NCI-H460 (cell line): ENCODE results near the gene PLAGL1. TPM values are rescaled to one million over a fixed set of nuclear protein-coding genes. Genes with fewer than 3 reads are reported as not detected.
"Not testable (repeated sequence)": the region's sequence is repeated elsewhere in the genome, so short reads cannot be mapped to it uniquely, and the experiment has no call there.

Source experiments
- DNase-seq: peaks from one replicate; pipeline ENCODE4 v3.0.0-alpha.2; 2016; ENCODE audit warnings: low read depth; ENCODE audit errors: extremely low read depth
- total RNA-seq: library from RNA; depleted of rRNA; stranded (reverse); fragments of >200 nt; shearing (Covaris generic); gene quantifications from 2 replicates; pipeline ENCODE4 v1.2.3, GENCODE V29; 2014

The PLAGL1 gene
- total RNA-seq, 1 experiment from 2014 or later: 4.3 TPM

DNA sequence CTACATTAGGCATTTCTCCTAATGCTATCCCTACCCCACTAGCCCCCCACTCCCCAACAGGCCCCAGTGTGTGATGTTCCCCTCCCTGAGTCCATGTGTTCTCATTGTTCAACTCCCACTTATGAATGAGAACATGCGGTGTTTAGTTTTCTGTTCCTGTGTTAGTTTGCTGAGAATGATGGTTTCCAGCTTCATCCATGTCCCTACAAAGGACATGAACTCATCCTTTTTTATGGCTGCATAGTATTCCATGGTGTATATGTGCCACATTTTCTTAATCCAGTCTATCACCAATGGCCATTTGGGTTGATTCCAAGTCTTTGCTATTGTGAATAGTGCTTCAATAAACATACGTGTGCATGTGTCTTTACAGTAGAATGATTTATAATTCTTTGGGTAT lies 1.6 kb upstream of the PLAGL1 start:
- not testable (repeated sequence) for DNase-seq

DNA sequence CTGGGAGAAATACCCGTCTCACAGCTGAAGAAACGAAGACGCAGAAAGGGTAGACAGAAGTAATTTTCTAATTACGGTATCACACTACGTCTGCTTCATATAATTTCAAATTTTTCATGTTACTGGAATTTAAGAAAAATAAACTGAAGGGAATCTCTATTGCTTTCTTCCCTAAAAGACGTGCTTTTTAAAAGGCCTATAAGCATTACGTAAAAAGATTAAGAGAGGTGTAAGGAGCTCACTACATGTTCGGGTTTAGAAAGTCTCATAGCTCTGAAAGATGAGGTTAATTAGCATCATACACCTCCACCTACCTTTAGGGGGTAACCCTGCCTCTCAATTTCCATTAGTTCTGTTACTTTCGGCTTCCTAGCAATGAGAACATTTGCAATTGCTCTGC lies 787 bp upstream of the PLAGL1 start:
- DNase-seq: no peak

DNA sequence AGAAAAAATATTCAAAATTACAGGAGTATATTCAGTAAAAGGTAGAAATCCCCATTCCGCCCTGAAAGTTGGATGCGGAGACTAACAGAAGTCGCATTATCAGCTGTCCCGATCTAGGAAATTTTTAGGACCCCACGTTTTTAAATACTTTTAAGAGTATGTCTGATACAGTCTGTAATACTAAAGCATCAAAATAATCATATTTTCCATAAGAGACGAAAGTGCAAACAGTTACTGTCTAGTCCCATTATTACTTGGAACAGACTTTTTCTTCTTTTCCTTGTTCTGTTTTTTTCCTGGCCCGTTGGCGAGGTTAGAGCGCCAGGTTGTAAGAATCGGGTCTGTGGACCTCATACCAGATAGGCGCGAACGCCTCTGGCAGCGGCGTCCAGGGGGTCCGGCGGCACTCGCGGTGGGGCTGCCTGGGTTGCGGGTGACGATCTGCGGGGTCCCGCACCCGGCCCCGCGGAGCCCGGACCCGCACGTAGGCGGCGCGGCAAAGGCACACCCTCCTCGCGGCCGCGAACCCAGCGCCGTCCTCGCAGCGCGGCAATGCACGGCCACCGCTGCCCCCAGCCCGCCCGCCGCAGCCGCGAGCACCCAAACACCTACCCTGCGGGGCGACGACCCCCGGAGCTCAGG lies 460 bp downstream of the PLAGL1 start:
- no peak for DNase-seq

DNA sequence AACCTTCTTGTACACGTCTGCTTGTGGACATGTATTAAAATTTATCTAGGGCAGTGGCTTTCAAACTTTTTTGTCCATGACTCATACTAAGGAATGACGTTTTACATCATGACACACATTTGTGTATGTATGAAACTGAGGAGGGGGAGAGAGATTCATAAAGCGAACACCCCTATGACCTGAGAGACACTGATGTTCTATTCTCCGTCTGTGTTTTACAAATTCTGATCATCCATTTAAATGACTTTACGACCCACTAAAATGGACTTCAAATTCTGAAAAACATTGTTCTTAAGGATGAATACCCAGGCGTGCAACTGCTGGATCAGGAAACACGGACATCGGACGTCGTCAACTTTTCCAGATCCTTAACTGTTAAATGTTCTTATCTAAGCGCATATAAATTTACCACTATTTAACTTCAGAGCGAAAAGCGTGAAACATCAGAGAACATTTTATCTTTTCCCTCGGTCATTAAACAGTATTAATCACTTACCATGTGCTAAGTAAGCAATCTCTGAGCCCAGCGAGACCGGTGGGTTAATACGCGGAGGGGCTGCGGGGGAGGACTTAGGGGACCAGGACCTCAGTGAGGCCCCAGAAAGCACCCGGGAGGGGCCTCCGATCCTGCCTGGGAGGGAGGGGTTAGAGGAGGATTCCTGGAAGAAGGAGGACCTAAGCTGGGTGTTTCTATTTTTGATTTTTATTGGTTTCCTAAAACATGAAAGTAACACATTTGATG lies 1.2 kb downstream of the PLAGL1 start:
- DNase-seq: peak; percentile 6

DNA sequence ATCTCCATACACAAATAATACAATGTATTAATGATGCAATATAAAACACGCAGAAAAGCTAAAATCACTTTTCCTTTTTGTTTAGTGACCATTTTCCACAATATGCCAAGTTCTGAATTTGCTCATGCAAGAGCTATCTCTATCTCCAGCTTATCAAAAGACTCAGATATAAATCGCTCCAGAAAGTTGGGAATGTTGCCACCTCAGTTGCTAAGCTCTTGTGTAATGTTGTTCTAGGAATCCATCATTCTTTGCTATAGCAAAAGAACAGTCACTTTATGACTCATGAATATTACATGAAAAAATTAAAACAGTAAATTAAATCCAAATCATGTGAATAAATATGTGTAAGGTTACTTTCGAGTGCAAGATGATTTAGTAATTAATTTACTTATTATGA lies 8.7 kb downstream of the PLAGL1 start:
- DNase-seq: no peak

DNA sequence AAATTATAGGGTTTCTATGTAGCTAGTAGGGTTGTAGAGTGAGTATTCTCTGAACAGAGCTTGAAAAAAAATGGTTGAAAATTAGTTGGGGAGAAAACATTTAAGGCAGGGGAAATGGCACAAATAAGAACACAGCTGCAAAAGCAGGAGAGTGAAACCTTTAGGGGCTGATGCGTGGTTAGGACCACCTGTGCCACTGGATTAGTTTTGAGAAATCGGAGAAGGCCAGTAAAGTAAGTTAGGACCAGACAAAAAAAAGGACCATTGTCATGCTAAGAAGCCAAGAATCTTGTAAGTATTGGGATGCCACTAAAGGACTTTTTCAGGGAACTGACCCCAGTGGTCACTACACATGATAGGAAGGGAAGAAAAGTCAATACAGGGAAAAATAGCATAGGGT lies 9.4 kb downstream of the PLAGL1 start:
- no peak for DNase-seq

DNA sequence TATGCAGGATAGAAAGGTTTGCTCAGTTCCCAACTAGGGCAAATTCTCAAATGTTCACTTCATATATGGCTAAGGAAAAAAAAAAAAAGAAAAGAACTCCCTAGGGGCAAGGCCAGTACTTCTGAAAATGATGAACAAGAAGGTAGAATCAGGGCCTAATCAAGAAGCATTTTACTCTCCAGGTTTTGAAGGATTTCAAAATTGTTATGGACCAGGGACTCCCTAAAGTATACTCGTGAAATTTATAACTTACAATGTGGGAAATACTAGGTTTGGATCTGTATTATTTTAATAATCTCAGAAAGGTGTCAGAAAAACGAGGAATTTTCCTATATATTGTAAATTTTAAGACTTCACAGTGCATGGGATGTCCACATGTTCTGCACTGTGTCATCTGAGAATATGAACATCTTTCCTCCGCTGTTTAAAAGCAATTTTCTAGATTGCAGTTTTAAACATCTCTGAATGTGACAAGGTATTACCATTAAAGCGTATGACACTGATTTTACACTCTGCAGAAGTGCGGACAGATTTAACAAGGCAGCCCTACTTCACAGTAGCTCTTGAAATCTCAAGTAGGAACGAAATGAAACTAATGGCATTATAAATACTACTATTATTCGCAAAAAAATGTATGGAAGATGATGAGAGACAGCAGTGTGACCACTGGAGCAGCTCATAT lies 14.0 kb downstream of the PLAGL1 start:
- DNase-seq: no peak

DNA sequence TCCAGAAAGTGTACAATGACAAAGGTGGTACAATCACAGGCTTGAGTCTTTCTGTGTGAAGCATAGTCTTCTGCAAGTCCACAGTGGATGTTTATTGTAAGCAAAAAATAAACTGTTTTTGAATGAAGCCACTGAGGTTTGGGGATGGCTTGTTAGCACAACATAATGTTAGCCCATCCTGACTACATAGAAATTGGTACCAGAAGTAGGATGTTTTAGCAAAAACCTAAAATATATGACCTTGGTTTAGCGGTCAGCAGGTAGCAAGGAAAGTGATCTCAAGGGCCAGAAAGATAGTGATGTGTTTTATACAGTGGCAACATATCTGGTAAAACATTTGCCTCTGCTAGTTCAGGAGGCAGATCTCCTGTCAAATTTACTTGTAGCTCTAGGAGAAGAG lies 15.8 kb downstream of the PLAGL1 start:
- no peak for DNase-seq

DNA sequence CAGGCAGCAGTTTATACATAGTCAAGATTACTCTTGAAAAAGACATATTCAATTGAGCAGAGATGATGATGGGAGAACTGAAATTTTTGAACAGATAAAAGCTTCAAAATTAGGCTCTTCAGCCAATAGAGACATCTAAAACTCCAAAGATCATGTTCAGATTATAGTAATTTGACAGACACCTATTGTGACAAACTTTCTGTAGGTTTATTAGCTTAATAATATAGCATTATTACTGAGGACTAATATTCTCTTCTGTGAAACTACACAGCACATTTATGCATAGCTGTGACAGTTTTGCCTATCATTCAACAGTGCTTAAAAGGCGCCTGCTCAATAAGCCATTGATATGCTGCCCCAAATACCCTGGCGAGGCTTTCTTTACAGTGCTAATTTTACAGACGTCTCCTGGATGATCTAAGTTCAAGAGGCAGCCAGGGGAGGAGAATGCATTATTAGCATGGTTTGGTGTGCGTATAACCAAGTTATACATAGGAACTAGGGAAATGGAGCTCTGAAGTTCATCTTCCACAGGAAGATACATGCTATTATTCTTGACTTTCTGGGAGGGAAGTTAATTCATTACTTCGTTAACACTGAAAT lies 21.5 kb downstream of the PLAGL1 start:
- DNase-seq: no peak

DNA sequence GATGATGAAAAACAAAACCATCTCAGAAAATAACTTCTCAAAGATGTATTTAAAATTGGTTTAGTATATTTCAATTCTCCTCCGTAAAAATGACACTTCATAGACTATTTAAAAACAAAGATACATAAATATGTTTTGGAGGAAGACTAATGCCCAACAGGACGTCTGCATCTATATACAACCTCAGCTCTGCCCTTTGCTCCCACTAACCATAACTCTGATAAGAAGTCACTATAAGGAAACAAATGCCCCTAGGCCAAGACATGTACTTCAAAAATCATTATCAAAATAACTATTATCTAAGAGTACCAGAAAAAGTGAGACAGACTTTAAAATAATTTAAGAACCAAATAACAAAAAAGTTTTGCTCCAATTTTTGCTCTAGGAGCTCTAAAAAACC lies 23.4 kb downstream of the PLAGL1 start:
- DNase-seq: no peak

DNA sequence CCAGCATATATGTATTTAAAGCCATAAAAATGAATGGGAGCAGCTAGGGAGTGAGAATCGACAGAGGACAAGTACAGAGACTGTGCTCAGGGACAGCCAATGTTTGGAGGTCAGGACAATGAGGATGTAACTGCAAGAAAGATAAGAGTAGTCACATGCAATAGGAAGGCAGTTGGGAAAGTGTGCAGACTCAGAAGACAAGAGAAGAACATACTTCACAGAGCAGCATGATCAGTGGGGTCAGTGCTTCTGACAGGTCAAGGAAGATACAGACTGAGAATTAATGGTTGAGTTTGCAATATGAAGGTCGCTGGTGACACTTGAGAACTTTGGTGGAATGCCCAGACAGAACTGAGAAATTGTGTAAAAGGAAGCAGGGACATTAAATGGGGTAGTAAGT lies 25.1 kb downstream of the PLAGL1 start:
- DNase-seq: no peak

DNA sequence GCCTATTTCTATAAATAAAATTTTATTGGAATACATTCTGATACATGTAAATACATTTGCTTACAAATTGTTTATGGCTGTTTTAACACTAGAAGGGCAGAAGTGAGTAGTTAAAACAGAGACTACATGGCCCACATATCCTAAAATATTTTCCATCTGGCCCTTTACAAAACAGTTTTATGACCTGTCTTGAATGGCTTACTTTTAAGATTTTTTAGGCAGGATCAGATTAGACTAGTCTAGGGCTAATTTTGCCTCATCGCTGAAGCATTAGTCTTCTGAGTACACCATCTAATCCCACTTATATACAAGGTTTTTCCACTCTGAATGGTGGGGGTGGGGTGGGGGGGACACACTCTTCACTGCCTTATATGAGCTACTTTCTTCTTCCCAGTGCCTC lies 27.1 kb downstream of the PLAGL1 start:
- no peak for DNase-seq

DNA sequence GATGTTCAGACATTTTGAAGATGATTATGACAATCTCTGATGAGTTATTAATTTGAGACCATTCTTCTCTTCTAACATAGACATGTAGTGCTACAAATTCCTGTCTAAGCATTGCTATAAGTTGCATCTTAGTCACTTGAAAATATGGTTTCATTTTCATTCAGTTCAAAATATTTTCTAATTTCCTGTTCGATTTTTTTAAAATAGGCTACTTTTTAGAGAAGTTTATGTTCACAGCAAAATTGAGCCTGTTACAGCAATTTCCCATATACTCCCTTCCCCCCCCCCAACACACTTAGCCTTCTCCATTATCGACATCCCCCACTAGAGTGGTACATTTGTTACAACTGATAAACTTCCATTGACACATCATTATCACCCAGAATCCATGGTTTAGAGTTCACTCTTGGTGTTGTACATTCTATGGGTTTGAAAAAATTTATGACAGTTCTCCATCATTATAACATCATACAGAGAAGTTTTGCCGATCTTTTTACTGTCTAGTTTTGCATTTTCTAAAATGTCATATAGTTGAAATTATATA lies 31.2 kb downstream of the PLAGL1 start:
- no peak for DNase-seq

DNA sequence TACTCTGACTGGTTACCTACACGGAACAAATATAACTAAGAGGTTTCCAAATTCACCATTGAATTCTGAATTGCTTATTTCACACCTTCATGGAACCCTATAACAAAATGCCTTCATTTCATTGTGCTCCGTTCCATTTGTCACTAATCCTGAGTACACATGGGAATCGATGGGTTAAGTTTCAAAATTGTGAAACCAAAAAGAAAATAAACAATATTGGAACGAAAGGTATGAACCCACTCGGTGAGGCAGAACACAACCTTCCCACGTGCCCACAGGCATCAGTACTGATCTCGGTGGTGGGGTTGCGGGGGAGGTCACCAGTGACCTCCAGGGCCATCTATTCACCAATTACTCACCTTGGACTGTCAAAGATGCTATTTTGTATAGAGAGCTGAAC lies 34.0 kb downstream of the PLAGL1 start:
- DNase-seq: no peak

DNA sequence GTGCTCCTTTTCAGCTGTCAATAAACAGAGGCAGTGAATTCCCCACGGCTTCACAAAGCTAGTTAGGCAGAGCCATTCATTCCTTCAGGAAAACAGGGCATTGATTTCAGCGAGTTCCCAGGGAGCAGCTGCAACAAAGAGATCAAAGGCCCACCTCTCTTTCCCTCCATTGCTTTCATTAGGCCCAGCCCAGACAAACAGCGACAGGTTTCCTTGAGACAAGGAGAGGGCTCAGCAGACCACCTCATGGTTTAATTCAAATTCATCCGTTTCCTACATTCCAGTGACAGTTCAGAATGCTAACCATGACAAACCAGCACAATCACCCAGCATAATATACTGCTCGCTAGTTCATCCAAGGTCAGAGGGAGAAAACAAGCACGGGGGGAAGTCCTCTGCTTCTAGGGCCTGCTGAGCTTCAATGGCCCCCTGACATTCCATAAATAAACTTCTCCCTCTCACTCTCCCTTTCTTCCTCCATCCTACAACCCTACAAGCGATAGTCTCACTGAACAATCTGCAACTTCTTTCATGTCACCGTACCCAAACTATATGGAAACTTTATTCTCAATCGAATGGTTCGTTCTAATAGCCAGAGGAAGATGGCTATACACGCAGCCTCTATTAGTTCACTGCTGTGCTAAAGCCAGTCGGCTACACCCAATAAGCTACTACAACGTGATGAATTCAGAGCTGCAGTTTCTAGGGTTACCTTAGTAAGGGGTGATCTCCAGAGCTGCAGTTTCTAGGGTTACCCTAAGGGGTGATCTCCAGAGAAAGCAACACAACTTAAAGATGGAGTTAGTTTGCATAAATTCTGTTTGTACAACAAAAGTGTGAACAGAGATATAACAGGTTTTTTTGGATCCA lies 34.7 kb downstream of the PLAGL1 start:
- no peak for DNase-seq

DNA sequence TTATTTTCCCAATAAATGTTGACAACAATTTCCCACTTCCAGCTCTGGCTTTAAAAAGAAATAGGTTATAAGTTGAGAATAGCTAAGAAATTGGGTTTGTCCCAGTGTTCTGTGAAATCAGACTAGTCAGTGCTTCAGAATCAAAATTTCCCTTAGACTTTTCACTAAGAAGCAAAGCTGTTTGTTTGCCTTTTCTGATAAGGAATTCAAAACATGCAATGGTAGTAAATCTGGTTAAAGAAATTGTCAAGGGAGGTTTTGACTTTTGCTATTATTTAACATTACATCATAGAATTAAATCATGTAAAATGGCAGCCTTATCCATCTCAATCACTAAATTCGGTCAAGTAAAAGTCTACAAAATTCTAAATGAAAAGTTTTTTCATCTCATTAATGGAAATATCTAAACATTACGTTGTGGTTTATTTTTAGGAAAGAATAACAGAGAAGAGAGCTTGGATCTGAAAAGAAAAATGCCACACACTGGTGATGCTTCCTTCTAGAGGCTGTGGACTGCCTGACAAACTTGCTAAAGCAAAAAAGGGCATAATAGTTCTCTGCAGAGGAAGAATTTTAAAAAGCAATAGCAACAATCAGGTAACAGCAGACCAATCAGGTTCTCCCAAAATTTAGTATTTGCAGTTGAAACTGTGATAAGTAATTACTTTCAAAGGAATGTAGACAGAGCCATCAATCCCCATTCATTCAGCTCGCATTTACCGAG lies 36.4 kb downstream of the PLAGL1 start:
- no peak for DNase-seq

DNA sequence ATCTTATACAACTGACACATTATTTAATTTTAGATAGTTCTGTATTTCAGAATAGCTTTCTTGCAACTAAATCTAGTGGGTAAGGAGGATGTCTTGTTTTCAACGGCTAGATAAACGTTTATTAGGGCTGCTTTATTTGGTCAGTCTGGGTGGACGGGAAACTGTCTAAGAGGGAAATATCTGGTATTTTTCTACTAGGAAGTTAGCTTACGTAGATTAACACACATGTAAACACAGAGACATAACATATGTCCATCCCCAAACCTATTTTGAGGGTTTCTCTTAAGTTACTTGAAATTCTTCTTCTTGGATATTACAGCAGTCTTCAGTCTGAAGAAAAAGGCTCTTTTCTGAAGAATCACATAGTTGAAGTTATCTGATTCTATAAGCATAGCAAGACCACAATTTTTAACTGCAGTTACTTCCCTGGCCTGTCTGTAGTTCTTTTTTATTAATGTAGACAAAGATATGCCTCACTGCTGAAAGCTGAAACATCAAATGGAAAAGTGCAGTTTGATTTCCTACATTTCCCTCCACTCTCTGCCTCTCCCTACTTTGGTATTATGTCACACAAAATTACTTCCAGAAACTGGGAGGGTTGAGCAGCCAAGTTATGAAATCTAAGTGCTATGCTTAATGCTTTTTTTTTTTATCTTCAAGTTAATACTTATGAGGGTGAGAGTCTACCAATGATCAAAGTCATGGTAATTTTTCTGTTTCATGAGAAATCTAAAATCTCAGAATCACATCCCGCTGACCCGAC lies 37.4 kb downstream of the PLAGL1 start:
- no peak for DNase-seq

DNA sequence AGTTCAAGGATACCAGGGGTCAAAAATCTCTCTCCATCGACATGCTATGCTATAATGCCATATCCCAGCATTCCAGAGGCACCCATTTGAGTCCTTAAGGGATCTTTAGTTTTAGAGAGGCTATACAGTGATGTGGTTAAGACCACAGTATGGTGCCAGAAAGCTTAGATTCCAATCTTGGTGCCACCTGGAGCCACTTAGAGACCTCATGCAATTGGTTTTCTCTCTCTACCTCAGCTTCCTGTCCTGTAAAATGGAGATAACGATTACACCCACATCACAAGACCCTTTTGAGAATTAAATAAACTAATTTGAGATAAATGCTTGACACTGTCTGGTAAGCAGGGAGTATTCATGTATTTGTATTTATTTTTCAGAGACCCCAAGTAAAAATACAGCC lies 39.0 kb downstream of the PLAGL1 start:
- no peak for DNase-seq
